HepG2 (cell line): Measurements from ENCODE around the gene GPR55. TPM values are rescaled to one million over a fixed set of nuclear protein-coding genes. Genes with fewer than 3 reads are reported as not detected.

Experiments used
- ATAC-seq: fragments of 200-7000 bp; cut with Tn5 transposase; 3 replicates; pipeline ENCODE4 v1.9.1; 2020; ENCODE audit warnings: mild to moderate bottlenecking, moderate library complexity
- BruUV-seq: library from RNA; stranded (reverse); fragments of 400-500 nt; replicated peaks from 2 replicates; lab custom pipeline; 2021; lab: Mats Ljungman, UMichigan
- CTCF ChIA-PET: fragments of 300-600 bp; formaldehyde crosslinking; extraction: SDS; loops from one replicate; lab custom pipeline; 2021; ENCODE audit warnings: low total read pairs, inconsistent platforms, low intra/inter-chr PET ratio; lab: Yijun Ruan, JAX
- POLR2A ChIA-PET: fragments of 350-600 bp; sonication (Branson Sonifier 250); formaldehyde crosslinking; loops from one replicate; lab custom pipeline; 2020; ENCODE audit warnings: antibody characterized with exemption, inconsistent platforms; lab: Yijun Ruan, JAX
- DNase-seq: peaks from one replicate; pipeline ENCODE4 v3.0.0-alpha.2; 2015; ENCODE audit warnings: low spot score
- FAIRE-seq: peaks from 3 replicates; lab custom pipeline; 2011; peaks lifted over from hg19 to GRCh38; lab: Jason Lieb, UNC
- H2AFZ ChIP-seq: one replicate; pipeline ENCODE4 v1.6.1; 2011; ENCODE audit warnings: low read length, inconsistent platforms
- H3K27ac ChIP-seq: fragments of 300-600 bp; 3 replicates; pipeline ENCODE4 v1.8.0; 2011; ENCODE audit warnings: mixed run types, mild to moderate bottlenecking, mixed read lengths, low read length, inconsistent platforms; ENCODE audit not compliant: insufficient read depth; ENCODE audit errors: extremely low read length
- H3K27me3 ChIP-seq, 2 experiments: fragments of 200-600 bp in 1 of 2; 2 replicates in 1 of 2; 3 replicates in 1 of 2; pipeline versions ENCODE4 v1.6.0 to v1.8.0; 2011; ENCODE audit warnings: low read length in 2 of 2, mild to moderate bottlenecking in 2 of 2, moderate library complexity in 2 of 2, inconsistent platforms in 1 of 2; ENCODE audit not compliant: insufficient read depth in 2 of 2, control insufficient read depth in 1 of 2
- H3K36me3 ChIP-seq, 2 experiments: fragments of 200-600 bp in 1 of 2; replicated peaks in 1 of 2; 2 replicates in 1 of 2; 3 replicates in 1 of 2; pipeline versions ENCODE4 v1.5.1 to v1.8.0; 2011; ENCODE audit warnings: low read length in 2 of 2, inconsistent platforms in 1 of 2; ENCODE audit not compliant: insufficient read depth in 2 of 2, control insufficient read depth in 1 of 2
- H3K4me1 ChIP-seq: 2 replicates; pipeline ENCODE4 v1.5.1; 2012; ENCODE audit warnings: low read length, inconsistent platforms; ENCODE audit not compliant: insufficient read depth
- H3K4me2 ChIP-seq: 2 replicates; pipeline ENCODE4 v1.6.0; 2011; ENCODE audit warnings: low read depth, low read length, inconsistent platforms
- H3K4me3 ChIP-seq, 3 experiments: fragments of 200-600 bp in 1 of 3; sonication (generic), shearing (Covaris generic) in 1 of 3; replicated peaks in 1 of 3; 2 replicates each; pipeline ENCODE4 v1.5.1; 2011 to 2016; ENCODE audit warnings: low read length in 3 of 3, inconsistent platforms in 2 of 3, low read depth in 2 of 3, mild to moderate bottlenecking in 2 of 3, control low read depth in 1 of 3, mixed read lengths in 1 of 3; ENCODE audit not compliant: insufficient read depth in 1 of 3
- H3K79me2 ChIP-seq: one replicate; pipeline ENCODE4 v1.6.1; 2011; ENCODE audit warnings: low read length, inconsistent platforms; ENCODE audit not compliant: insufficient read depth
- H3K9ac ChIP-seq: 2 replicates; pipeline ENCODE4 v1.6.0; 2011; ENCODE audit warnings: mild to moderate bottlenecking, low read depth, low read length, inconsistent platforms; ENCODE audit not compliant: insufficient read depth
- H3K9me3 ChIP-seq: 2 replicates; pipeline ENCODE4 v1.5.1; 2012; ENCODE audit warnings: mild to moderate bottlenecking, low read length
- H4K20me1 ChIP-seq: 2 replicates; pipeline ENCODE4 v1.6.0; 2011; ENCODE audit warnings: inconsistent platforms, mild to moderate bottlenecking, low read length, moderate library complexity; ENCODE audit not compliant: insufficient read depth
- ARNT2 ChIP-seq: sonication (generic); formaldehyde crosslinking; IDR thresholded peaks from 2 replicates; pipeline ENCODE4 v1.8.0; 2022; ENCODE audit warnings: mild to moderate bottlenecking, low read depth, missing genetic modification reagents, moderate library complexity
- CAMTA2 ChIP-seq: sonication (generic); formaldehyde crosslinking; IDR thresholded peaks from 2 replicates; pipeline ENCODE4 v1.4.0; 2020; ENCODE audit warnings: mild to moderate bottlenecking, missing genetic modification reagents, borderline replicate concordance
- FOXK2 ChIP-seq: fragments of 450-650 bp; IDR thresholded peaks from 2 replicates; pipeline ENCODE4 v1.6.1; 2016
- HIVEP1 ChIP-seq: sonication (generic); formaldehyde crosslinking; IDR thresholded peaks from 2 replicates; pipeline ENCODE4 v1.4.0; 2020; ENCODE audit warnings: mild to moderate bottlenecking, missing genetic modification reagents
- HOXD1 ChIP-seq: sonication (generic); formaldehyde crosslinking; IDR thresholded peaks from 2 replicates; pipeline ENCODE4 v1.5.0; 2020; ENCODE audit warnings: missing genetic modification reagents
- MIER2 ChIP-seq: IDR thresholded peaks from 2 replicates; pipeline ENCODE4 v1.6.1; 2016; ENCODE audit warnings: missing biosample characterization, missing genetic modification reagents
- MLLT10 ChIP-seq: sonication (generic); formaldehyde crosslinking; IDR thresholded peaks from 2 replicates; pipeline ENCODE4 v1.4.0; 2020; ENCODE audit warnings: missing genetic modification reagents
- SMARCC2 ChIP-seq: fragments of 450-650 bp; IDR thresholded peaks from 2 replicates; pipeline ENCODE4 v1.6.1; 2017; ENCODE audit warnings: antibody characterized with exemption, mild to moderate bottlenecking
- SP5 ChIP-seq: IDR thresholded peaks from 2 replicates; pipeline ENCODE4 v1.6.1; 2016; ENCODE audit warnings: low read depth, borderline replicate concordance
- ZBTB2 ChIP-seq: sonication (generic); formaldehyde crosslinking; IDR thresholded peaks from 2 replicates; pipeline ENCODE4 v1.8.0; 2022; ENCODE audit warnings: low read depth, missing genetic modification reagents
- ZNF318 ChIP-seq: sonication (generic); formaldehyde crosslinking; IDR thresholded peaks from 2 replicates; pipeline ENCODE4 v1.4.0; 2020; ENCODE audit warnings: mild to moderate bottlenecking, missing genetic modification reagents
- ZNF562 ChIP-seq: sonication (generic); formaldehyde crosslinking; IDR thresholded peaks from 2 replicates; pipeline ENCODE4 v1.8.0; 2022; ENCODE audit warnings: missing genetic modification reagents, borderline replicate concordance
- ZNF570 ChIP-seq: sonication (generic); formaldehyde crosslinking; IDR thresholded peaks from 2 replicates; pipeline ENCODE4 v1.4.0; 2020; ENCODE audit warnings: mild to moderate bottlenecking, missing genetic modification reagents, borderline replicate concordance
- ZNF878 ChIP-seq: sonication (generic); formaldehyde crosslinking; IDR thresholded peaks from 2 replicates; pipeline ENCODE4 v1.8.1; 2023; ENCODE audit warnings: mild to moderate bottlenecking, missing genetic modification reagents, moderate library complexity
- ZSCAN12 ChIP-seq: sonication (generic); formaldehyde crosslinking; IDR thresholded peaks from 2 replicates; pipeline ENCODE4 v1.9.0; 2021; ENCODE audit warnings: mild to moderate bottlenecking, missing genetic modification reagents
- WGBS: methylation state at CpG from one replicate; pipeline ENCODE4 v1.1.6; 2017; ENCODE audit warnings: low lambda C conversion rate; 5-methylcytosine and 5-hydroxymethylcytosine counted together
- in situ Hi-C: cut with HindIII; loops from 2 replicates; pipeline ENCODE4 v1.10.0; 2017; ENCODE audit warnings: low pct_unique_long_range_greater_than_20kb; ENCODE audit not compliant: extremely low pct_ligation_motif_present
- intact Hi-C: fragments of 100-400 bp; cut with micrococcal nuclease; formaldehyde crosslinking; loops from one replicate; pipeline ENCODE4 v1.10.0; 2022; ENCODE audit not compliant: unreplicated experiment
- polyA plus RNA-seq, 8 experiments: library from polyadenylated mRNA; depleted of rRNA in 3 of 8; stranded (reverse) in 7 of 8; unstranded in 1 of 8; fragments of >200 nt; fragmentation: Illumina TruSeq in 4 of 8; extraction: Trizol in 4 of 8; gene quantifications; 2 replicates each; pipeline versions ENCODE4 v1.2.1 to v1.2.3, GENCODE V29; 2011 to 2016; ENCODE audit warnings: low read depth in 4 of 8, missing spikeins in 1 of 8, mixed read lengths in 1 of 8; ENCODE audit not compliant: insufficient read depth in 1 of 8
- total RNA-seq, 5 experiments: library from RNA; depleted of rRNA; stranded (reverse); fragments of >200 nt; fragmentation: Illumina TruSeq; extraction: Trizol; gene quantifications; 2 replicates each; pipeline ENCODE4 v1.2.3, GENCODE V29; 2016; ENCODE audit warnings: low read depth in 1 of 5

Gene GPR55
- total and polyA plus RNA-seq, 2 of the 13 experiments (the other 11 are each of a cell fraction or from before 2014, with no cell fraction given): not detected

GRCh38 chr2:230952226-230952956 lies 27.3 kb upstream of the GPR55 start (continued):
- TF ChIP-seq MLLT10 (no peak), SP5 (CRISPR knock-in tag) (no peak), ZSCAN12 (CRISPR knock-in tag) (no peak), ZNF878 (CRISPR knock-in tag) (no peak), ZNF570 (CRISPR knock-in tag) (no peak), CAMTA2 (CRISPR knock-in tag) (no peak)

- ChIA-PET POLR2A (no interaction called here), CTCF (no interaction called here)
- Histone ChIP-seq H3K27ac (no peak overlapping the region), H3K4me2 (no peak overlapping the region), H3K36me3 (no peaks in the 10 kb centered on the region), H3K9ac (no peak overlapping the region), H2AFZ (no peak overlapping the region), H3K4me3 (no peak overlapping the region), H3K4me1 (no peaks in the 10 kb centered on the region), H3K27me3 (peaks cover 6 to 39% of the 10 kb centered on the region in 2 experiments; a peak in 4 of 5 replicates), H3K9me3 (no peaks in the 10 kb centered on the region), H4K20me1 (no peaks in the 10 kb centered on the region), H3K79me2 (no peaks in the 10 kb centered on the region)
- ATAC-seq (no peak), DNase-seq (no peak), FAIRE-seq (no peak)
- 25% methylated on average over 2 of the region's 2 CpGs for WGBS
- intact Hi-C loops: loop anchor here (10.0 kb wide), 1 partner anchor 457 kb away; no protein-coding TSS in a partner anchor
- no TSS peak for BruUV-seq
- in situ Hi-C loops: no loop called here
- TF ChIP-seq SMARCC2 (no peak), HOXD1 (CRISPR knock-in tag) (no peak), MIER2 (no peak), ARNT2 (no peak), HIVEP1 (CRISPR knock-in tag) (no peak), ZBTB2 (CRISPR knock-in tag) (no peak), ZNF562 (no peak), ZNF318 (CRISPR knock-in tag) (no peak), FOXK2 (no peak)
Measured at GRCh38 chr2:230951396-230951795, 26.4 kb upstream of the GPR55 start.
